ENCODE results near the gene SAP30BP.

DNA sequence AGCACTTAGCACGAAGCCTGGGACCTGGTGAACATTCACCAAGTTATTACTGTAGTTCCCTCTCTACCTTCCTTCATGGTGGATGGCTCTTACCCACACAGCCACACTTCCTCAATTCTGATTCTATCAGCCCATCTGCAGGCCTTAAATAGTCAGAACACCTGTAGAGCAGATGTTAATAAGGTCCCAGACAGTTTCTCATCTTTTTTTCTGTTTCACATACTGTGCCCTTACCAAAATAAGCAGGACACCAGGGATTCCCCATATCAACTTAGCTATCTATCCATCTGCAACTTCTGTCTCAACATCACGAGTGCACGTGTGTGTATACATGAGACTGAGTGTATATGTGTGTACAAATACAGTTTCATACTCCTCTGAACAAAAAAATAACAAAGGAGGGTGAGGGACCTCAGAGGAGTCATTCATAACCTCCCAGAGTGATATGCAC lies 3.0 kb upstream of the SAP30BP start:
- TF ChIP-seq RAD21 (IDR thresholded peaks at IDR 0.05; ENCODE audit: low read depth) = no peak
- TF ChIP-seq, protein P1, sequence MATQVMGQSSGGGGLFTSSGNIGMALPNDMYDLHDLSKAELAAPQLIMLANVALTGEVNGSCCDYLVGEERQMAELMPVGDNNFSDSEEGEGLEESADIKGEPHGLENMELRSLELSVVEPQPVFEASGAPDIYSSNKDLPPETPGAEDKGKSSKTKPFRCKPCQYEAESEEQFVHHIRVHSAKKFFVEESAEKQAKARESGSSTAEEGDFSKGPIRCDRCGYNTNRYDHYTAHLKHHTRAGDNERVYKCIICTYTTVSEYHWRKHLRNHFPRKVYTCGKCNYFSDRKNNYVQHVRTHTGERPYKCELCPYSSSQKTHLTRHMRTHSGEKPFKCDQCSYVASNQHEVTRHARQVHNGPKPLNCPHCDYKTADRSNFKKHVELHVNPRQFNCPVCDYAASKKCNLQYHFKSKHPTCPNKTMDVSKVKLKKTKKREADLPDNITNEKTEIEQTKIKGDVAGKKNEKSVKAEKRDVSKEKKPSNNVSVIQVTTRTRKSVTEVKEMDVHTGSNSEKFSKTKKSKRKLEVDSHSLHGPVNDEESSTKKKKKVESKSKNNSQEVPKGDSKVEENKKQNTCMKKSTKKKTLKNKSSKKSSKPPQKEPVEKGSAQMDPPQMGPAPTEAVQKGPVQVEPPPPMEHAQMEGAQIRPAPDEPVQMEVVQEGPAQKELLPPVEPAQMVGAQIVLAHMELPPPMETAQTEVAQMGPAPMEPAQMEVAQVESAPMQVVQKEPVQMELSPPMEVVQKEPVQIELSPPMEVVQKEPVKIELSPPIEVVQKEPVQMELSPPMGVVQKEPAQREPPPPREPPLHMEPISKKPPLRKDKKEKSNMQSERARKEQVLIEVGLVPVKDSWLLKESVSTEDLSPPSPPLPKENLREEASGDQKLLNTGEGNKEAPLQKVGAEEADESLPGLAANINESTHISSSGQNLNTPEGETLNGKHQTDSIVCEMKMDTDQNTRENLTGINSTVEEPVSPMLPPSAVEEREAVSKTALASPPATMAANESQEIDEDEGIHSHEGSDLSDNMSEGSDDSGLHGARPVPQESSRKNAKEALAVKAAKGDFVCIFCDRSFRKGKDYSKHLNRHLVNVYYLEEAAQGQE (IDR thresholded peaks at IDR 0.05; ENCODE audit: low read depth) = no peak
- TF ChIP-seq USF1 (IDR thresholded peaks at IDR 0.05) = no peak
- TF ChIP-seq, protein P2, sequence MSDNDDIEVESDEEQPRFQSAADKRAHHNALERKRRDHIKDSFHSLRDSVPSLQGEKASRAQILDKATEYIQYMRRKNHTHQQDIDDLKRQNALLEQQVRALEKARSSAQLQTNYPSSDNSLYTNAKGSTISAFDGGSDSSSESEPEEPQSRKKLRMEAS (IDR thresholded peaks at IDR 0.05) = no peak
- no peak for TF ChIP-seq CEBPB (IDR thresholded peaks at IDR 0.05)
